Measurements from ENCODE around the gene NRDE2. TPM values are rescaled to one million over a fixed set of nuclear protein-coding genes. Genes with fewer than 3 reads are reported as not detected.
"Not testable (repeated sequence)": the region's sequence is repeated elsewhere in the genome, so short reads cannot be mapped to it uniquely, and the experiment has no call there.

NRDE2 gene
- polyA plus RNA-seq, 1 experiment = 7.3 TPM

- DNase-seq (ENCODE audit: low read depth, low spot score) = no peak
- ChIA-PET POLR2A (no interaction called here), CTCF (no interaction called here)
- TF ChIP-seq, protein P1, sequence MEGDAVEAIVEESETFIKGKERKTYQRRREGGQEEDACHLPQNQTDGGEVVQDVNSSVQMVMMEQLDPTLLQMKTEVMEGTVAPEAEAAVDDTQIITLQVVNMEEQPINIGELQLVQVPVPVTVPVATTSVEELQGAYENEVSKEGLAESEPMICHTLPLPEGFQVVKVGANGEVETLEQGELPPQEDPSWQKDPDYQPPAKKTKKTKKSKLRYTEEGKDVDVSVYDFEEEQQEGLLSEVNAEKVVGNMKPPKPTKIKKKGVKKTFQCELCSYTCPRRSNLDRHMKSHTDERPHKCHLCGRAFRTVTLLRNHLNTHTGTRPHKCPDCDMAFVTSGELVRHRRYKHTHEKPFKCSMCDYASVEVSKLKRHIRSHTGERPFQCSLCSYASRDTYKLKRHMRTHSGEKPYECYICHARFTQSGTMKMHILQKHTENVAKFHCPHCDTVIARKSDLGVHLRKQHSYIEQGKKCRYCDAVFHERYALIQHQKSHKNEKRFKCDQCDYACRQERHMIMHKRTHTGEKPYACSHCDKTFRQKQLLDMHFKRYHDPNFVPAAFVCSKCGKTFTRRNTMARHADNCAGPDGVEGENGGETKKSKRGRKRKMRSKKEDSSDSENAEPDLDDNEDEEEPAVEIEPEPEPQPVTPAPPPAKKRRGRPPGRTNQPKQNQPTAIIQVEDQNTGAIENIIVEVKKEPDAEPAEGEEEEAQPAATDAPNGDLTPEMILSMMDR (IDR thresholded peaks at IDR 0.05; ENCODE audit: low read depth, low read length) = no peak
- H3K27ac ChIP-seq (ENCODE audit: low read depth, low read length) = no peak overlapping the region
- H3K4me3 ChIP-seq (ENCODE audit: low read depth, low read length) = no peak overlapping the region
- no peaks in the 10 kb centered on the region for H3K27me3 ChIP-seq (ENCODE audit: control insufficient read depth, insufficient read depth, low read length)
- H3K9me3 ChIP-seq (ENCODE audit: control insufficient read depth, insufficient read depth, low read length) = peaks cover 24% of the 10 kb centered on the region
Observed at GRCh38 chr14:90242444-90242843, 89.3 kb downstream of the NRDE2 start.

DNA sequence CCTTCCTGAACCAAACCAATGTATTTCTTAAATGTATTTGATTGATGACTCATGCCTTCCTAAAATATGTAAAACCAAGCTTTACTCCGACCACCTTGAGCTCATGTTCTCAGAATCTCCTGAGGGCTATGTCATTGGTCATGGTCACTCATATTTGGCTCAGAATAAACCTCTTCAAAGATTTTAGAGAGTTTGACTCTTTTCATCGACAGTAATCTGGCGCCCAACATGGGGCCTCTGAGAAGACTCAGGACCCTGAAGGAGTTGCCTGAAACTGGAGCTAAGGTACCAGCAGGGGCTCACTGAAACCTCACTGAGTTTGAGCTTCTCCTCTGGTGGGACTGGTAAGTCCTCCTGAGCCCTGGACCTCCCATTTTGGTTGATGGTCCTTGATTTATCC, 92.6 kb downstream of the NRDE2 start:
- TF ChIP-seq, protein P1 (IDR thresholded peaks at IDR 0.05; ENCODE audit: low read depth, low read length) = no peak
- Histone ChIP-seq H3K9me3 (ENCODE audit: control insufficient read depth, insufficient read depth, low read length) (peaks cover 24% of the 10 kb centered on the region), H3K4me3 (ENCODE audit: low read depth, low read length) (no peak overlapping the region), H3K27ac (ENCODE audit: low read depth, low read length) (no peak overlapping the region), H3K27me3 (ENCODE audit: control insufficient read depth, insufficient read depth, low read length) (peaks cover 4% of the 10 kb centered on the region)
- POLR2A ChIA-PET = no interaction called here
- DNase-seq (ENCODE audit: low read depth, low spot score) = no peak
- CTCF ChIA-PET = interaction anchor here (3.1 kb wide), 1 partner anchor 266 kb away, joined by 15 read pairs; no protein-coding TSS in a partner anchor

- peaks cover 4% of the 10 kb centered on the region for H3K27me3 ChIP-seq (ENCODE audit: control insufficient read depth, insufficient read depth, low read length)
- DNase-seq (ENCODE audit: low read depth, low spot score) = peak; percentile 3
- H3K27ac ChIP-seq (ENCODE audit: low read depth, low read length) = no peak overlapping the region
- POLR2A ChIA-PET = no interaction called here
- CTCF ChIA-PET = interaction anchor here (0.6 to 5.5 kb wide), 18 partner anchors 8 to 1209 kb away, joined by 3 to 101 read pairs (median 4); partner anchors contain the start of gene PSMC1
- H3K9me3 ChIP-seq (ENCODE audit: control insufficient read depth, insufficient read depth, low read length) = peaks cover 23% of the 10 kb centered on the region
- TF ChIP-seq, protein P1 (IDR thresholded peaks at IDR 0.05; ENCODE audit: low read depth, low read length) = peak; percentile 81
- no peak overlapping the region for H3K4me3 ChIP-seq (ENCODE audit: low read depth, low read length)
Observed at GRCh38 chr14:90235179-90235976, 96.4 kb downstream of the NRDE2 start.

DNA sequence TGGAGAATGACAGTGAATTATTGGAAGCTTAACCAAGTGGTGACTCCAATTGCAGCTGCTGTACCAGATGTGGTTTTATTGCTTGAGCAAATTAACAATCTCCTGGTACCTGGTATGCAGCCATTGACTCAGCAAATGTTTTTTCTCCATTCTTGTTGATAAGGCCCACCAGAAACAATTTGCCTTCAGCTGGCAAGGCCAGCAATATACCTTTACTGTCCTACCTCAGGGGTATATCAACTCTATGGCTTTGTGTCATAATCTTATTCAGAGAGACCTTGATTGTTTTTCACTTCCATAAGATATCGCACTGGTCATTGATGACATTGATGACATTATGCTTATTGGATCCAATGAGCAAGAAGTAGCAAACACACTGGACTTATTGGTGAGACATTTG, 101.8 kb downstream of the NRDE2 start:
- H3K27ac ChIP-seq (ENCODE audit: low read depth, low read length); DNase-seq (ENCODE audit: low read depth, low spot score); H3K4me3 ChIP-seq (ENCODE audit: low read depth, low read length); H3K27me3 ChIP-seq (ENCODE audit: control insufficient read depth, insufficient read depth, low read length); CTCF ChIA-PET; H3K9me3 ChIP-seq (ENCODE audit: control insufficient read depth, insufficient read depth, low read length); POLR2A ChIA-PET: not testable (repeated sequence)

DNA sequence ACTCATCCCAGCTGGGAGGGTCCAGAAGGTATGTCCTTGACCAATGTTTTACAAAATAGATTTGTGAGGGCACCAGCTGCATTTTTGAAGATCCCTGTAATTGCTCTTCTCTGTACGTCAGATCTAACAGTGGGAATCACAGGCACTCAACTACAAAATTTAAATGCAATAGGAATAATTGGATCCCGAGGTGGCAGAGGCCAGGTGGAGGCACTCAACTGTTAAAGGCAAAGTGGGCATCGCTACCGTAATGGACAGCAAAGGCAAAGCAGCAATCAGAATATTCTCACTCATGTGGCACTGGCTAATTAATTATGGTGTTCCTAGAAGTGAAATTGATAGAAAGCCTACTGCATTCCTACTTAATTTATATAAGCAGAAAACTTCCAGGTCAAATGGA, 103.3 kb downstream of the NRDE2 start:
- H3K9me3 ChIP-seq (ENCODE audit: control insufficient read depth, insufficient read depth, low read length) = no peaks in the 10 kb centered on the region
- CTCF ChIA-PET = no interaction called here
- no peak for DNase-seq (ENCODE audit: low read depth, low spot score)
- H3K27ac ChIP-seq (ENCODE audit: low read depth, low read length) = no peak overlapping the region
- H3K27me3 ChIP-seq (ENCODE audit: control insufficient read depth, insufficient read depth, low read length) = no peaks in the 10 kb centered on the region
- TF ChIP-seq, protein P1 (IDR thresholded peaks at IDR 0.05; ENCODE audit: low read depth, low read length) = no peak
- POLR2A ChIA-PET = no interaction called here
- H3K4me3 ChIP-seq (ENCODE audit: low read depth, low read length) = no peak overlapping the region

Other genes with a start within 250 kb of the NRDE2 start
- gene PSMC1, start 75.4 kb downstream of the NRDE2 start, polyA plus RNA-seq (2011; rRNA removed) = 174 and 228 TPM in 2 replicates
- 378 and 549 TPM in 2 replicates for gene CALM1, start 65.1 kb upstream of the NRDE2 start, polyA plus RNA-seq (2011; rRNA removed)

Measured in AG04450 (cell line).